Large intestine (tissue), 1 donor: ENCODE data around the gene SULT4A1. TPM values are rescaled to one million over a fixed set of nuclear protein-coding genes. Genes with fewer than 3 reads are reported as not detected.

Experiments used
- polyA plus RNA-seq: library from polyadenylated mRNA; unstranded; fragments of 120-200 nt; gene quantifications from one replicate; pipeline ENCODE4 v1.2.1, GENCODE V29; 2013

Gene SULT4A1
- polyA plus RNA-seq, 1 donor = 5.0 TPM

Other genes with a start within 250 kb of the SULT4A1 start
- 1.5 TPM for gene EFCAB6, start 50.2 kb downstream of the SULT4A1 start, polyA plus RNA-seq
- gene PNPLA5, start 29.5 kb upstream of the SULT4A1 start, polyA plus RNA-seq = not detected
- 1.3 TPM for gene PNPLA3, start 61.3 kb upstream of the SULT4A1 start, polyA plus RNA-seq
- 51.5 TPM for gene SAMM50, start 92.9 kb upstream of the SULT4A1 start, polyA plus RNA-seq
- gene PARVB, start 161.8 kb upstream of the SULT4A1 start, polyA plus RNA-seq = 10.9 TPM